Suprapubic skin (tissue), 3 donors: Measurements from ENCODE around the gene CHRDL2.

Experiments
- EP300 ChIP-seq: sonication (generic); formaldehyde crosslinking; IDR thresholded peaks from one replicate; pipeline ENCODE4 v1.6.1; 2017; ENCODE audit warnings: antibody characterized with exemption
- POLR2A ChIP-seq, 2 donors: fragments of 450-650 bp; IDR thresholded peaks; one replicate each; pipeline ENCODE4 v1.6.1; 2017; ENCODE audit warnings: antibody characterized with exemption in 2 of 2, mild to moderate bottlenecking in 2 of 2, moderate library complexity in 2 of 2
- TF ChIP-seq, protein P1 (sequence below), 2 donors: fragments of 200-600 bp in 1 of 2; fragments of 450-650 bp in 1 of 2; sonication (generic) in 1 of 2; IDR thresholded peaks; one replicate each; pipeline ENCODE4 v1.5.1; 2016 to 2019; ENCODE audit warnings: antibody characterized with exemption in 2 of 2, mild to moderate bottlenecking in 1 of 2, moderate library complexity in 1 of 2

DNA sequence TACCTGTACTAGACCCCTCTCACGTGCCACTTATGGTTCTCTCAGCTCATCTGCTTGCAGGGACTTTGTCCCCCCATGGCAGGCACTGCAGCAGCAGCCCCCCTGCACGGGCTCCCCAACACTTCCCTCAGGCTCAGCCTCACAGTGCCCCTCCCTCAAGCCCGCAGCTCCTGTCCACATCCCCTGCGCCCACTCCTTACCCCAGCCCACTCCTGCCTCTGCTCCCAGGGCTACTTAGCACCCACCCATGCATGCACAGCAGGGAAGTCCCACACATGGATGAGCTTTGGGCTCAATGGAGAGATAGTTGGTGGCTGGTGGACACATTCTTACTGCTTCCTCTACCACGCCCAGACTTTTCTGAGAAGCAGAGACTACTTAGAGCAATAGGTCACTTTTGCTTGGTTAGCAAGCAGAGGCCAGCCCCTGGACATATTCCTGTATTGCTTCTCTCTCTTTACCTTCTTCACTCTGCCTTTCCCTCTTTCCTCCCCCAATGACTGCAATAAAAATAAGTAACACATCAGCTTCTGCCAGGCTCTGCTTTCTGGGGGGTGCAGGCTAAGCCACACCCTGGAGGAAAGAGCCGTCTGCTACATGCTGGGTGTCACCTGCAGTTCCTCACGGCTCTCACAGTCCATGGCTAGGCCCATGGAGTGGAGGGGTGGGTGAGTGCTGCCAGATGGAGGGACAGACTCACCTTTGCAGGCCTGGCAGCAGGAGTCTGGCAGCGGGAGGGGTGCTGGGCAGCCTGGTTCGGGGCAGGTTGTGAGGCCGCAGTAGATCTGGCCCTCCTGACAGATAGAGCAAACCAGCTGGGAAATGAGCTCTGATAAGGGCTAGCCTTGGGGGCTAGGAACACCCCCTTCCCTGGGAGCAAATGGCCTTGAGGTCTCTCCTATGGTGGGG lies 23.4 kb downstream of the CHRDL2 start:
- TF ChIP-seq EP300 (no peak), POLR2A (IDR thresholded peaks at IDR 0.05) (no peak)
- TF ChIP-seq, protein P1, sequence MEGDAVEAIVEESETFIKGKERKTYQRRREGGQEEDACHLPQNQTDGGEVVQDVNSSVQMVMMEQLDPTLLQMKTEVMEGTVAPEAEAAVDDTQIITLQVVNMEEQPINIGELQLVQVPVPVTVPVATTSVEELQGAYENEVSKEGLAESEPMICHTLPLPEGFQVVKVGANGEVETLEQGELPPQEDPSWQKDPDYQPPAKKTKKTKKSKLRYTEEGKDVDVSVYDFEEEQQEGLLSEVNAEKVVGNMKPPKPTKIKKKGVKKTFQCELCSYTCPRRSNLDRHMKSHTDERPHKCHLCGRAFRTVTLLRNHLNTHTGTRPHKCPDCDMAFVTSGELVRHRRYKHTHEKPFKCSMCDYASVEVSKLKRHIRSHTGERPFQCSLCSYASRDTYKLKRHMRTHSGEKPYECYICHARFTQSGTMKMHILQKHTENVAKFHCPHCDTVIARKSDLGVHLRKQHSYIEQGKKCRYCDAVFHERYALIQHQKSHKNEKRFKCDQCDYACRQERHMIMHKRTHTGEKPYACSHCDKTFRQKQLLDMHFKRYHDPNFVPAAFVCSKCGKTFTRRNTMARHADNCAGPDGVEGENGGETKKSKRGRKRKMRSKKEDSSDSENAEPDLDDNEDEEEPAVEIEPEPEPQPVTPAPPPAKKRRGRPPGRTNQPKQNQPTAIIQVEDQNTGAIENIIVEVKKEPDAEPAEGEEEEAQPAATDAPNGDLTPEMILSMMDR (IDR thresholded peaks at IDR 0.05): no peak
